Activated CD8-positive, alpha-beta memory T cell treated with anti-CD3 and anti-CD28 coated beads, Interleukin-2, amount 50 U/mL, for 24 hours (primary cell): ENCODE data around the gene TEX48.

Source experiments
- DNase-seq: peaks from one replicate; pipeline ENCODE4 v3.0.0-alpha.2; 2020; ENCODE audit errors: extremely low read depth

Gene TEX48

DNA sequence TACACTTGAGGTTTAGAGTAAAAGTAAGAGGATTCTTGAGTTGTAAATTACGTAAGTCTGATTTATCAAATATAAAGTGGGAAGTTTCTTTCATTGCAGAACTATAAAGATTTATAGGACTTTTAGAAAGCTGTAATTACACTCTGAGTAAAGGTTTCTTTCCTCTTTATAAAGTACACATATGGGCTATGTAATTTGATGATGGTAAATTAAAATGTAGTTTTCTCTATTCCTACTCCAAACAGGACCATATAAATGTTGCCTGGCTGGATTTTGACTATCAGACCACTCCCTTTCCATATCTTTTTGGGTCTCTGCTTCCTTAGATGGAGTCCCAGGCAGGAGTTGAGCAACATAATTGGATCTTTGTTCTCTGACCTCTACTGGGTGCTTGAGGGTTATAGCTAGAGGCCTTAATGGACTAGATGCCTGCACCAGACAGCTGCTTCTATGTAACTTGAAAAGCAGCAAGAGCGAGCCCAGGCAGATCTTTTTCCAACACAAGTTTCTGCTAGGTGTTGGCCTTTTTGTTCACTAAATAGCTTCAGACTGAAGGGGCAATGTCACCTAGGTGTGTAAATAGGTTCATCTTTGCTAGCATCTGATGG is 11.4 kb upstream of the TEX48 start:
- no peak for DNase-seq

- no peak for DNase-seq
Measured at GRCh38 chr9:114691956-114692295, 9.9 kb upstream of the TEX48 start.

DNA sequence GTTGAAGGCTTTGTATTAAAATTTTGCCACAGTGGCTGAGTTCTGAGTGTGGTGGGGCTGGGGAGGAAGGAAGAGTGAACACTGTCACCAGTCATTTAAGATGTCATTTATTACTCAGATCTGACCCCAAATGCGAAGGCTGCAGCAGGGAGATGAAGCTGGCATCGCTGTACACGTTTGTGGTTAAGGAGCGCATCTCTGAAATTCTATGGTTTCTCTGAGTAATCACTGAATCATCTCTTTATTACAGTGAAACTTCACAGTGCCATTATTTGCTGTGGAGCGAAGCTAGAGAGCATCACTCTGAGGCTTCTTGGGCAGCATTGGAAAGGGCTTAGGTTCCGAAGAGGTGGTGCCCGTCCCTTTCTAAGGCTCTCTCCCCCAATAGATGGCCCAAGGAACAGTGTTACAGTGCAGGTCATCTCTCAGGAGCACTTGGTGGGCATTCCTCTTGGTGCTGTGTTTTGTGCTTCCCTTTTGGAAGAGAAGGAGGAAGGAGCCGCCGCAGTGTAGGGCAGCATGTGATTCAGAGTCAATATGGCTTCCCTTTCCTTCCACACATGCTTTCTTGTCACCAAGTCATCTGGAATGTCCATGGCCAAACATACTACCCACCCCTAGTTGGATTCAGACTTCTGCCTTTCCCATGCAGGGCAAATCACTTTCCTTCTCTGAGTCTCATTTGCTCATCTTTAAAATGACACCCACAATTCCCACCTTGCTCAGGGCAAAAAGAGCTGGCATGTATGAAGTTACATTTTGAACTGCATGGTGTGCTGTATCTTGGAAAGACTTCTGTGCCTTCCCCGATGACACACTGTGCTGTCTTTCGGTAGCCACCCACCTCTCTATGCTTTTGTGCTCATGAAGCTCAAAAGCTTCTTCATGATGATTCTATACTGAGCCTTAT is 9.3 kb upstream of the TEX48 start:
- peak; percentile 49 for DNase-seq

DNA sequence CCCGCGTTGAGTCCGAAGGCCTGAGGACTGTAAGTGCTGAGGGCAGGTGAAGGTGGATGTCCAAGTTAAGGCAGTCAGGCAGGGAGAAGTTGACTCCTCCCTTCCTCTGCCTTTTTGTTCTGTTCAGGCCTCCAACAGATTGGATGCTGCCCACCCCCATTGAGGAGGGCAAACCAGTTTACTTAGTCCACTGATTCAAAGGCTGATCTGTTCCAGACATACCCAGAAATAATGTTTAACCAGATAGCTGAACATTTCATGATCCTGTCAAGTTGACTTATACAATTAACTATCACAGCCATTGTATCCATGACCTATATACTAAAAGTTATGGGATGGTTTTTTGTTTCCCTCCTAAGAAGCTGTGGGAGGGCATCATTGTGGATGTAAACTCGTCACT is 8.3 kb upstream of the TEX48 start:
- DNase-seq: no peak

DNA sequence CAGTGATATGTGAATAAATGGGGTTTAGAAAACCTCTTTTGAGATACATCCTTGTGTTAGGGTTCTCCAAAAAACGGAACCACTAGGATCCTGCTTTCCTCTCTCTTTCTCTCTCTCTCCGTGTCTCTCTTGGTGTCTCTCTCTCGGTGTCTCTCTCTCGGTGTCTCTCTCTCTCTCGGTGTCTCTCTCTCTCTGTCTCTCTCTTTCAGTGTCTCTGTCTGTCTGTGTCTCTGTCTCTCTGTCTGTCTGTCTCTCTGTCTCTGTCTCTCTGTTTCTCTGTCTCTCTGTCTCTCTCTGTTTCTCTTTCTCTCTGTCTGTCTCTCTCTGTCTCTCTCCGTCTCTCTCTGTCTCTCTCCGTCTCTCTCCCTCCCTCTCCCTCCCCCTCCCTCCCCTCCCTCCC is 7.8 kb upstream of the TEX48 start:
- DNase-seq: no peak

- DNase-seq: no peak
Measured at GRCh38 chr9:114688909-114689610, 7.1 kb upstream of the TEX48 start.

DNA sequence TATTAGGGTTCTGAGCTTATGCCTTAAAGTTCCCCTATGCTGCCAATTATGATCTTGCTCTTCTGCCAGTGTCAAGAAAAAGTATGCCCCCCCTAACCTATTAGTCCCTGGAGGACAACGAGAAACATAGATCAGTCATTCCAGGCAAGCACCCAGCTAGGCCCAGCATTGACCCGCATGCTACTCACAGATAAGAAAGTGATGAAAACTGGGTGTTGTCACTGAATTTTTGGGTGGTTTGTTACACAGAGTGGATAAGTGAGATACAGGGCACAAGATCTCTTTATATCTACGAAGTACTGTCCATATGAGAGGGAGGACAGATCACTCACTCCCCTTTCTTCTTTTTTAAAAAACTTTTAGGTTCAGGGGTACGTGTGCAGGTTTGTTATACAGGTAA is 6.4 kb upstream of the TEX48 start:
- DNase-seq: no peak

DNA sequence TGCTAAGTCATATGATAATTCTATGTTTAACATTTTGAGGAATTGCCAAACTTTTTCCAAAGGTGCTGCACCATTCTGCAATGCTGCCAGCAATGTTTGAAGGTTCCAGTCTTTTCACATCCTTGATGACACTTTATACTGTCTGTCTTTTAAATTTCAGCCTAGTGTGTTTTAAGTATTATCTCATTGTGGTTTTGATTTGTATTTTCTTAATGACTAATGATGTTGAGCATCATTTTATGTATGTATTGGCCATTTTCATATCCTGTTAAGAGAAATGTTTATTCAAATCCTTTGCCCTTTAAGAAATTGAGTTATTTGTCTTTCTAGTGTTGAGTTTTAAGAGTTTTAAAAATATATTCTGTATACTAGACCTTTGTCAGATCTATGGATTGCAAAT is 5.0 kb upstream of the TEX48 start:
- no peak for DNase-seq

DNA sequence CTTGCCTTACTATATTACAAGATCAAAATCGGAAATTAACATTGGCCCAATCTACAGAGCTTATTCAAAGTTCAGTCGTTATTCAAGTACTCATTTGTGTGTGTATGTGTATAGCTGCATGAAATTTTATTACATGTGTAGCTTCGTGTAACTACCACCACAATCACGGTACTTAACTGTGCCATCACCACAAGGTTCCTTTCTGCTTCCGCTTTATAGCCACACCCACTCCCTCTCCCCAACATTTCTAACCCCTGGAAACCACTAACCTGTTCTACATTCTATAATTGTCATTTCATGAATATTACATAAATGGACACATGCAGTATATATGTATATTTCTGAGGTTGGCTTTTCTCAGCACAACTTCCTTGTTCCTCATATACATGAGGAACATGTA is 4.0 kb upstream of the TEX48 start:
- no peak for DNase-seq

GRCh38 chr9:114684036-114684435 is 2.0 kb upstream of the TEX48 start:
- DNase-seq: no peak

- DNase-seq: no peak
Measured at GRCh38 chr9:114682846-114683245, 854 bp upstream of the TEX48 start.

DNA sequence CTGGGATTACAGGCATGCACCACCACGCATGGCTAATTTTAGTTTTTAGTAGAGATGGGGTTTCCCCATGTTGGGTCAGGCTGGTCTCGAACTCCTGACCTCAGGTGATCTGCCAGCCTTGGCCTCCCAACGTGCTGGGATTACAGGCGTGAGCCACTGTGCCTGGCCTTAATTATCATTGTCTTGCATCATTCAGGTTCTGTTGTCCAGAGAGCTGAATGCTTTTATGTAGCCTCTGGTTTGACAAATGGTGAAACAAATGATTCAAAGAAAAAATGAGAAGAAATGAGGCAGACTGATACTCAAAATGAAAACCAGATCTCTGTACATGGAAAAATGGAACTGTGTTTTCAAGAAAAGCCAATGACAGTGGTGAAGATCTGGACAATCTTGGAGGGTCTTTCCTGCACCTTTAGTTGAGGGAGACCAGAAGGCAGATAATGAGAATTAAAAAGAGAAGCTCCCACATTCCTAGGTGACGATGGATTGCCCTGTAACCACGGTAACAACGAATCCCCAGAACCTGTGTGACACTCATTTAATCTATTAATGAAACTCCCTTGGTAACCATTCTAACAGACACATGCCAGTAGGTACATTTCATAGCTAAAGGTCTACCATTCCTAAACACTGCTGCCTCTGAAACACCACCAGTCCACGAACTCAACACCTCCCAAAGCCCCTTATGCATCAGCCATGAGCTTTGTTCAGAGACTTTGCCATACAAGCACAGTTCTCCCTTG is 1.6 kb downstream of the TEX48 start:
- no peak for DNase-seq

- no peak for DNase-seq
Measured at GRCh38 chr9:114678795-114679194, 3.2 kb downstream of the TEX48 start.

- DNase-seq: no peak
Measured at GRCh38 chr9:114678130-114678529, 3.9 kb downstream of the TEX48 start.

- no peak for DNase-seq
Measured at GRCh38 chr9:114677418-114677817, 4.6 kb downstream of the TEX48 start.

DNA sequence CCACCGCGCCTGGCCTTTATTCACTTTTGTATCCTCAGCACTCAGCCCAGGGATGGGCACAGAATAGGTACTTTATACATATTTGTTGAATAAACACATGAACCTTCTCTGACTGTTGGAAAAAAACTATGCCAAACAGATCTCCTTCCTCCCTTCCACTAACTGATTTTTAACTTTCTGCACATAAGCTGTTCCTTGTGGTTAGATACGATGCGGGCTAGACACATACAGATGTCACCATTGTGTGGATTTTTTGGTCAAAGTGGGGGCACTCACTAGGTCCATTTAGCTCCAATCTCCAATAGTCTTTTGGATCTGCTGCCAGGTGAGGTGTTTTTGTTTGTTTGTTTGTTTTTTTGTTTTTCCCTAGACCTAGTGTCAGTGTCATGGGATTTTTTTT is 5.1 kb downstream of the TEX48 start:
- DNase-seq: no peak

- DNase-seq: no peak
Measured at GRCh38 chr9:114674798-114675540, 7.0 kb downstream of the TEX48 start.

DNA sequence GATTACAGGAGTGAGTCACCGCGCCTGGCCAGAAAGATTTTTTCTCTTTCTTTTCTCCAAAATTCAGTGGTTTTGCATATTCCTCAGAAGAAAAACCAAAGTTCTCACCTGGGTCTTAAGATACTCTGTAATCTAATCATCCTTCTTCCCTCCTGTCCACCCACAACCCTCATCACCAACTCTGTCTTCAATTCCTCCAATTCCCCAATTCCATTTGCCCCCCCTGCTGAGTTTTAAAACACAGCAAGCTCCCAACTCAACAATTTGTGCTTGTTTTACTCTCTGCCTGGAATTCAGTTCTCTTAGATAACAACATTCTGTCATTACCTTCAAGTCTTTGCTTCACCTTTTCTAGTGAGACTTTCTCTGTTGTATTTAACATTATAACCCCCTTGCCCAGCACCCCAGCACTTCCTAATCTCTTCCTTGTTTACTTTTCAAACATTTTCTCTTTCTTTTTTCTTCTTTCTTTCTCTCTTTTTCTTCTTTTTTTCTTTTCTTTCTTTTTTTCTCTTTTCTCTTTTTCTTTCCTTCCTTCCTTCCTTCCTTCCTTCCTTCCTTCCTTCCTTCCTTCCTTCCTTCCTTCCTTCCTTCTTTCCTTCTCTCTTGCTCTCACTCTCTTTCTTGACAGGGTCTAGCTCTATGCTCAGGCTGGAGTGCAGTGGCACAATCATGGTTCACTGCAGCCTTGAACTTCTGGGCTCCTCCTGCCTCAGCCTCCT is 7.8 kb downstream of the TEX48 start:
- no peak for DNase-seq

GRCh38 chr9:114671605-114672004 is 10.4 kb downstream of the TEX48 start:
- no peak for DNase-seq

DNA sequence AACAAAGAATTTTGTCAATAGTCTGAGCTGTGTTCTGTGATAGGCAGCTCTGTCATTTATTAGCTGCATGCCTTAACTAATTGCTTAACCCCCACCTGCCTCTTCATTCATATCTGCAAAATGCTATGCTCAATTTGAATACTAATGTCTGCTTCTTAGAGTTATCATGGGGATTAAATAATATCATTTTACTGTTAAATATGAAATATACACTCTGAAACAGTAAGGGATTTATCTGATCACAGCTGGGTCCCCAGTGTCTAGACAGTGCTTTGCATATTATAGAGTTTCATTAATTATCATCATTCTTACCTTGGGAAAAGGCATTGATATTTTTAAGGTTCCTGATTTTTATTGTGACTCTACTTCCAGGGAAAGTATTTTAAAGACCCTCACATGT is 12.0 kb downstream of the TEX48 start:
- DNase-seq: no peak

DNA sequence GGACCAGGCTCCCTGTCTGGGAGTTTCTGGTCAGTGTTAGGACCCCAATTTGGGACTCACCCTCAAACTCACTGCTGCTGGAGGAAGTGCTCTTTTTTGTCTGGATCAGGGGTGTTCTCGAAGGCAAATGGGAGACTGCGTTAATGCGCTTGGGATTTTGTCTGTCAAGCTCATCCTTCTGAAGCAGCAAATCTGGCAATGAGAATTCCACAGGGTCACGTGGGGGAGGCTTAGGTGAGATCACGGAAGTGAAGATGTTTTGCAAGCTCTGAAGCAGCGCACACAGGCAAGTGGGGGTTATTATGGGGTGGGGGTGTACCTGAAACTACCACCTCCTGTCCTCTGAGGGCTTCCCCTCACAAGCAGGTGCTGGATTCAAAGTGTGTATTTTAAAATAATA is 13.8 kb downstream of the TEX48 start:
- DNase-seq: no peak
